ENCODE measurements around the gene IHH. TPM values are rescaled to one million over a fixed set of nuclear protein-coding genes. Genes with fewer than 3 reads are reported as not detected.
A peak's percentile ranks its signal among the peaks of the same experiment; 100 is the strongest.

The IHH gene
- total RNA-seq, 1 experiment from 2014 or later, result 0.17 TPM

DNA sequence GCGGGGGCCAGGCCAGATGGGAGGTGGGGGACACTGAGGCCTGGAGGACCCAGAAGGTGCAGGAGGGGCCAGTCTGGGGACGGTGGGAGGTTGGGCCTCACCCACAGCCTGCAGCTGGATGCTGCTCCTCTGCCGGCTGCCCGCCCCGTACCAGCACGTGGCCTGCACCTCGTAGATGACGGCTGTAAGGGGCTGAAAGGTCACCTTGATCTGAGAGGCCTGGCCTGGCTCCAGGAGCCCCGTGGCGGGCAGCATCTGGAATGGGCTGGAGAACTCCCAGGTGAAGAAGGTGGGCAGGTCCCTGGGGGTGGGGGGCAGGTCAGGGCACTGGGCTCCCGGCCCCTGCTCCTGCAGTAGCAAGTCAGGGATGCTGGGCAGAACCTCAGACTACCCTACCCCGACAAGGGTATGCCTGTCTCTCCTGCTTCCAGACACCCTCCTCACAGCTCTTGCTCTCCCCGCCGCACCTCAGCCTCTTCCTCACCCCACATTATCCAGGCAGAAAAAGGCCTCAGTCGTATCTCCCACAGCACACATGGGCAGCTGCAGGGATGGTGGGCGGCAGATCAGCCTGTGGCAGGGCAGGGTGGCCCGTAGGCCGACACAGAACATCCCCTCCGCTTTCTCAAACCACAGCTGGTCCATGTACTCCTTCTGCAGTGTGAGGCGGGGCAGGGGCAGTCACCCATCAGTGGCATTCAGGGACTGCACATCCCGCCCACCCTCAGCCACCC is 29.5 kb downstream of the IHH start:
- Histone ChIP-seq H3K9me3 (ENCODE audit: control insufficient read depth in 1 of 2, insufficient read depth in 1 of 2, low read depth in 1 of 2, low read length in 2 of 2) (no peaks in the 10 kb centered on the region), H3K4me1 (ENCODE audit: control insufficient read depth in 1 of 2, insufficient read depth in 2 of 2, low read length in 2 of 2) (no peaks in the 10 kb centered on the region; a peak in 1 of 4 replicates), H3K9ac (ENCODE audit: low read length) (no peak overlapping the region), H3K4me3 (replicated peaks in 1 of 2; ENCODE audit: low read depth in 1 of 2, low read length in 2 of 2) (no peak overlapping the region), H3K79me2 (ENCODE audit: insufficient read depth, low read length) (no peaks in the 10 kb centered on the region), H3K9me2 (ENCODE audit: insufficient read depth) (no peaks in the 10 kb centered on the region), H3K27ac (ENCODE audit: low read depth, low read length) (no peak overlapping the region), H4K20me1 (ENCODE audit: insufficient read depth) (no peaks in the 10 kb centered on the region), H3K36me3 (ENCODE audit: control insufficient read depth in 1 of 2, insufficient read depth in 2 of 2, low read length in 2 of 2) (no peaks in the 10 kb centered on the region), H3K4me2 (ENCODE audit: low read length) (no peak overlapping the region), H3K27me3 (ENCODE audit: insufficient read depth, low read length) (peaks cover 25% of the 10 kb centered on the region), H2AFZ (ENCODE audit: low read depth, low read length, poor library complexity, severe bottlenecking) (no peak overlapping the region)
- intact Hi-C loops (cut with micrococcal nuclease), result no loop called here
- no peak for DNase-seq (ENCODE audit: low read depth, low spot score)
- ChIA-PET RAD21 (ENCODE audit: low non-redundant PET in 1 of 2, low total read pairs in 2 of 2, uncharacterized antibody in 2 of 2, unreplicated experiment in 2 of 2) (no interaction called here), CTCF (interaction anchor here (5.3 kb wide), 1 partner anchor 121 kb away, joined by 97 read pairs; no protein-coding TSS in a partner anchor), POLR2A (no interaction called here)
- no TSS peak for BruUV-seq (replicated peaks)
- TF ChIP-seq EZH2 (IDR thresholded peaks at IDR 0.05) (no peak), FOSL1 (IDR thresholded peaks at IDR 0.05; ENCODE audit: low read depth) (no peak), POLR2AphosphoS5 (IDR thresholded peaks at IDR 0.05; ENCODE audit: low read depth, low read length) (no peak), YY1 (IDR thresholded peaks at IDR 0.05; ENCODE audit: extremely low read depth, insufficient replicate concordance, low read depth, low read length) (no peak)
- TF ChIP-seq, protein P1, sequence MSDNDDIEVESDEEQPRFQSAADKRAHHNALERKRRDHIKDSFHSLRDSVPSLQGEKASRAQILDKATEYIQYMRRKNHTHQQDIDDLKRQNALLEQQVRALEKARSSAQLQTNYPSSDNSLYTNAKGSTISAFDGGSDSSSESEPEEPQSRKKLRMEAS (IDR thresholded peaks at IDR 0.05), result no peak
- no peak for ATAC-seq

DNA sequence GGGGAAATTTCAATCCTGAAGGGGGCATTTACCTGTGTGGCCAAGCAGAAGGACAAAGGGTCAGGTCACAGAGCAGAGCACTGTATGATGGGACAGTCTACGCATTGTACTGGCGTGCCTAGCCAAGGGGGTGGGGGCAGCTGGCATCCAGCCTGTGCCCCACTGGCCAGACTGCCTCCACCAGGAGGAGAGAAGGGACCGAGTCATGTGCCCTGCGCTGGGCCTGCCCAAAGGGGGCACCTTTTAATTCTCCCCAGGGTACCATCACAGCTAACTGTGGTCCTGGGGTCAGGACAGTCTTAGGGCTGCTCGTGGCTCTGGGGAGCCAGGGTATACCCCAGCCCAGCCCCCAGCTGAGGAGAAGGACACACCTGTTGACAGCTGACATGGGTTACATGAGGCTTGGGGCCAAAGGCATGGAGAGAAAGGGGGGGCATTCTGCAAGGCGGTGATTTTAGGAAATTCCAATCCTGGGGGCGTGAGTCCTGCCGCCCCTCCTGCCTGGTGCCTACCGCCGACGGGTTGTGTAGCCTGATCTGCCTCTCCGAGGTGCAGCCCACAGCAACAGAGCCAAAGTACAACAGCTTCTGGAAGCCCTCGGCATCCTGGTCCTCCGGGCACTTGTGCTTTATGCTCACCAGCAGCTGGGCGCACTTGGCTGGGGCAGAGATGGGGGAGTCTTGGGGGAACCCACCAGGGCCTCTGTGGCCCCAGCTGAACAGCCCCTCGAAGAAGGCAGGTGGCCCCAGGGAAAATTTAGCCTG is 30.4 kb downstream of the IHH start:
- Histone ChIP-seq H3K9me2 (ENCODE audit: insufficient read depth) (no peaks in the 10 kb centered on the region), H3K27me3 (ENCODE audit: insufficient read depth, low read length) (peaks cover 22% of the 10 kb centered on the region), H4K20me1 (ENCODE audit: insufficient read depth) (no peaks in the 10 kb centered on the region), H3K9ac (ENCODE audit: low read length) (no peak overlapping the region), H3K4me1 (ENCODE audit: control insufficient read depth in 1 of 2, insufficient read depth in 2 of 2, low read length in 2 of 2) (no peaks in the 10 kb centered on the region; a peak in 1 of 4 replicates), H3K79me2 (ENCODE audit: insufficient read depth, low read length) (no peaks in the 10 kb centered on the region), H3K27ac (ENCODE audit: low read depth, low read length) (no peak overlapping the region), H3K9me3 (ENCODE audit: control insufficient read depth in 1 of 2, insufficient read depth in 1 of 2, low read depth in 1 of 2, low read length in 2 of 2) (no peaks in the 10 kb centered on the region), H3K4me2 (ENCODE audit: low read length) (no peak overlapping the region), H3K4me3 (replicated peaks in 1 of 2; ENCODE audit: low read depth in 1 of 2, low read length in 2 of 2) (no peak overlapping the region), H3K36me3 (ENCODE audit: control insufficient read depth in 1 of 2, insufficient read depth in 2 of 2, low read length in 2 of 2) (no peaks in the 10 kb centered on the region), H2AFZ (ENCODE audit: low read depth, low read length, poor library complexity, severe bottlenecking) (no peak overlapping the region)
- no TSS peak for BruUV-seq (replicated peaks)
- ChIA-PET RAD21 (ENCODE audit: low non-redundant PET in 1 of 2, low total read pairs in 2 of 2, uncharacterized antibody in 2 of 2, unreplicated experiment in 2 of 2) (interaction anchor here (0.7 to 1.8 kb wide), 6 partner anchors 50 to 124 kb away, joined by 3 to 19 read pairs (median 4); no protein-coding TSS in a partner anchor), POLR2A (interaction anchor here (1.0 kb wide), 1 partner anchor 125 kb away, joined by 3 read pairs; no protein-coding TSS in a partner anchor), CTCF (interaction anchor here (0.6 to 5.3 kb wide), 43 partner anchors 9 to 358 kb away, joined by 3 to 97 read pairs (median 4); partner anchors contain the start of gene DNPEP)
- DNase-seq (ENCODE audit: low read depth, low spot score) (no peak), ATAC-seq (peak; percentile 10; the same call in 1 of the 2 replicates)
- TF ChIP-seq ELF1 (IDR thresholded peaks at IDR 0.05; ENCODE audit: borderline replicate concordance, low read depth) (no peak), RAD21 (IDR thresholded peaks at IDR 0.05; ENCODE audit: low read depth) (no peak), POLR2A (IDR thresholded peaks at IDR 0.05; ENCODE audit: borderline replicate concordance, extremely low read depth, insufficient read depth, insufficient read length) (no peak), ATF3 (IDR thresholded peaks at IDR 0.05) (no peak), EZH2 (IDR thresholded peaks at IDR 0.05) (no peak), POLR2AphosphoS5 (IDR thresholded peaks at IDR 0.05; ENCODE audit: low read depth, low read length) (no peak), CBX3 (IDR thresholded peaks at IDR 0.05; ENCODE audit: low read depth) (no peak), JUND (IDR thresholded peaks at IDR 0.05) (no peak), SIN3A (IDR thresholded peaks at IDR 0.05; ENCODE audit: low read depth) (no peak)
- TF ChIP-seq, protein P2, sequence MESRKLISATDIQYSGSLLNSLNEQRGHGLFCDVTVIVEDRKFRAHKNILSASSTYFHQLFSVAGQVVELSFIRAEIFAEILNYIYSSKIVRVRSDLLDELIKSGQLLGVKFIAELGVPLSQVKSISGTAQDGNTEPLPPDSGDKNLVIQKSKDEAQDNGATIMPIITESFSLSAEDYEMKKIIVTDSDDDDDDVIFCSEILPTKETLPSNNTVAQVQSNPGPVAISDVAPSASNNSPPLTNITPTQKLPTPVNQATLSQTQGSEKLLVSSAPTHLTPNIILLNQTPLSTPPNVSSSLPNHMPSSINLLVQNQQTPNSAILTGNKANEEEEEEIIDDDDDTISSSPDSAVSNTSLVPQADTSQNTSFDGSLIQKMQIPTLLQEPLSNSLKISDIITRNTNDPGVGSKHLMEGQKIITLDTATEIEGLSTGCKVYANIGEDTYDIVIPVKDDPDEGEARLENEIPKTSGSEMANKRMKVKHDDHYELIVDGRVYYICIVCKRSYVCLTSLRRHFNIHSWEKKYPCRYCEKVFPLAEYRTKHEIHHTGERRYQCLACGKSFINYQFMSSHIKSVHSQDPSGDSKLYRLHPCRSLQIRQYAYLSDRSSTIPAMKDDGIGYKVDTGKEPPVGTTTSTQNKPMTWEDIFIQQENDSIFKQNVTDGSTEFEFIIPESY (IDR thresholded peaks at IDR 0.05; ENCODE audit: extremely low read depth, insufficient replicate concordance, low read length), result no peak
- intact Hi-C loops (cut with micrococcal nuclease), result no loop called here
